Measurements from ENCODE around the gene PLPP4. TPM values are rescaled to one million over a fixed set of nuclear protein-coding genes. Genes with fewer than 3 reads are reported as not detected.

Gene PLPP4
- total and polyA plus RNA-seq, 10 of the 15 experiments (the other 5 are each of a cell fraction or from before 2014, with no cell fraction given): 0.08 to 3.1 (median 0.26) TPM; not detected in 3

DNA sequence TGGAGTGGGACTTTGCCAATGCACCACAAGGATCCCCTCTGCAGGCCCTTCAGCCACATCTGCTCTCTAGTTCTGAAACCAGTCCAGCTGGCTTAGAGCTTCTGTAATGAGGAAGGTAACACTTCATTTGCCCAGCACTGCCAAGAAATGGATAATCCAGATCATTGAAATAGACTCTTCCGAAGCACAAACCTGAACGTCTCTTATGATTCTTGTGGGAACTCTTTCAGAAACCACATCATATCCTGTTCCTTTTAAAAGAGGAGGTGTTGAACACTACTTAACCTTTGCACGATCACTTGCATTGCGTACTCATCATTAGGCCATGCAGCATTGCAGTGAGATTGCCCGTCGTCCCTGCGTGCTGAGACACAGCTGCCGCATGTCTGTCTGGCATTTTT lies 25.8 kb upstream of the PLPP4 start:
- Histone ChIP-seq H3K36me3 (ENCODE audit: control insufficient read depth in 2 of 2, insufficient read depth in 2 of 2, low read length in 1 of 2) (no peaks in the 10 kb centered on the region), H3K4me1 (ENCODE audit: control insufficient read depth, insufficient read depth, low read length) (no peaks in the 10 kb centered on the region), H3K79me2 (ENCODE audit: control insufficient read depth, insufficient read depth, low read length) (no peaks in the 10 kb centered on the region), H3K9ac (ENCODE audit: control insufficient read depth, insufficient read depth, low read length) (no peak overlapping the region), H3K27me3 (replicated peaks in 1 of 2; ENCODE audit: control insufficient read depth in 2 of 2, insufficient read depth in 2 of 2, low read length in 1 of 2) (peaks cover 0 to 3% of the 10 kb centered on the region in 2 experiments; a peak in 1 of 4 replicates), H3K4me2 (ENCODE audit: control insufficient read depth, insufficient read depth) (no peak overlapping the region), H2AFZ (ENCODE audit: control insufficient read depth, low read depth, low read length) (no peak overlapping the region), H4K20me1 (ENCODE audit: control insufficient read depth, insufficient read depth) (no peaks in the 10 kb centered on the region), H3K4me3 (no peak overlapping the region), H3K9me3 (replicated peaks; ENCODE audit: control insufficient read depth, insufficient read depth, low read length) (no peaks in the 10 kb centered on the region), H3K27ac (ENCODE audit: control insufficient read depth, insufficient read depth) (no peak overlapping the region)
- intact Hi-C loops (cut with micrococcal nuclease; ENCODE audit: unreplicated experiment): no loop called here
- RAD21 ChIA-PET (ENCODE audit: unreplicated experiment): no interaction called here
- CTCF ChIA-PET: interaction anchor here (1.6 kb wide), 1 partner anchor 8 kb away, joined by 4 read pairs; no protein-coding TSS in a partner anchor
- in situ Hi-C loops (cut with MboI): no loop called here
- no peak for FAIRE-seq
- no TSS peak for BruUV-seq (replicated peaks)
- no peak for ATAC-seq
- DNase-seq (ENCODE audit: low read depth, low spot score): no peak
- SMC1A ChIA-PET (ENCODE audit: uncharacterized antibody, unreplicated experiment): no interaction called here
- POLR2A ChIA-PET: no interaction called here
- TF ChIP-seq CEBPB (IDR thresholded peaks at IDR 0.05; ENCODE audit: borderline replicate concordance in 1 of 2, low read depth in 2 of 2, low read length in 2 of 2) (no peak), HCFC1 (IDR thresholded peaks at IDR 0.05; ENCODE audit: low read length) (no peak), STAT1 (conservative IDR thresholded peaks at IDR 0.05) (no peak), KDM1A (IDR thresholded peaks at IDR 0.05; ENCODE audit: borderline replicate concordance) (no peak)
- TF ChIP-seq, protein P1, sequence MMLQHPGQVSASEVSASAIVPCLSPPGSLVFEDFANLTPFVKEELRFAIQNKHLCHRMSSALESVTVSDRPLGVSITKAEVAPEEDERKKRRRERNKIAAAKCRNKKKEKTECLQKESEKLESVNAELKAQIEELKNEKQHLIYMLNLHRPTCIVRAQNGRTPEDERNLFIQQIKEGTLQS (IDR thresholded peaks at IDR 0.05; ENCODE audit: borderline replicate concordance, extremely low read depth, low read depth, low read length): no peak
- WGBS (ENCODE audit: insufficient coverage, insufficient replicate concordance, low lambda C conversion rate, missing lambda C conversion rate): 68% methylated on average over 8 of the region's 8 CpGs

DNA sequence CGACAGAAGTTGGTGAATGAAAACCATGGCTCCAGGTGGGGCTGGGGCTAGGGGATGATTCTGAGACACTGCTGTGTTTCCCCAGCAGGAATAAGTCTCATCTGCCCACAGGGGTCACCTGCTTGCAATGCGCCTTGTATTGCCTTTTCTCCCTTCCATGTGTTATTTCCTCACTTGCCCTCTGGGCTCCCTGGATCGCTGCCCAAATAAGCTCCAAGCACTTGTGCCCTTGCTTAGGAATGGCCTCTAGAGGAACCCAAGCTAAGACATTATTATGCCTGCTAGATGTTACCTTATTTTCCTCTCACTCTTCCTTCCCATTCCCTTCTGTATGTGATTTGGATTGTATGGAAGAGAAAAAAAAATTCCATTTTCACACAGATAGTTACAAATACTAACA lies 24.8 kb upstream of the PLPP4 start:
- Histone ChIP-seq H3K27me3 (replicated peaks in 1 of 2; ENCODE audit: control insufficient read depth in 2 of 2, insufficient read depth in 2 of 2, low read length in 1 of 2) (peaks cover 0 to 3% of the 10 kb centered on the region in 2 experiments; a peak in 1 of 4 replicates), H3K79me2 (ENCODE audit: control insufficient read depth, insufficient read depth, low read length) (no peaks in the 10 kb centered on the region), H3K27ac (ENCODE audit: control insufficient read depth, insufficient read depth) (no peak overlapping the region), H2AFZ (ENCODE audit: control insufficient read depth, low read depth, low read length) (no peak overlapping the region), H3K4me1 (ENCODE audit: control insufficient read depth, insufficient read depth, low read length) (no peaks in the 10 kb centered on the region), H3K36me3 (ENCODE audit: control insufficient read depth in 2 of 2, insufficient read depth in 2 of 2, low read length in 1 of 2) (no peaks in the 10 kb centered on the region), H3K9ac (ENCODE audit: control insufficient read depth, insufficient read depth, low read length) (no peak overlapping the region), H3K4me2 (ENCODE audit: control insufficient read depth, insufficient read depth) (no peak overlapping the region), H4K20me1 (ENCODE audit: control insufficient read depth, insufficient read depth) (no peaks in the 10 kb centered on the region), H3K9me3 (replicated peaks; ENCODE audit: control insufficient read depth, insufficient read depth, low read length) (no peaks in the 10 kb centered on the region; the same call in 2 of the 3 replicates), H3K4me3 (no peak overlapping the region)
- BruUV-seq (replicated peaks): no TSS peak
- in situ Hi-C loops (cut with MboI) (no loop called here), intact Hi-C loops (cut with micrococcal nuclease; ENCODE audit: unreplicated experiment) (no loop called here)
- ChIA-PET SMC1A (ENCODE audit: uncharacterized antibody, unreplicated experiment) (no interaction called here), RAD21 (ENCODE audit: unreplicated experiment) (no interaction called here), POLR2A (no interaction called here), CTCF (interaction anchor here (1.6 kb wide), 1 partner anchor 9 kb away, joined by 4 read pairs; no protein-coding TSS in a partner anchor)
- DNase-seq (ENCODE audit: low read depth, low spot score) (no peak), ATAC-seq (no peak), FAIRE-seq (no peak)
- 13% methylated on average over 3 of the region's 3 CpGs for WGBS (ENCODE audit: insufficient coverage, insufficient replicate concordance, low lambda C conversion rate, missing lambda C conversion rate)
- TF ChIP-seq POLR2A (IDR thresholded peaks at IDR 0.05; ENCODE audit: low read depth, low read length): no peak
- TF ChIP-seq FOXM1 (IDR thresholded peaks at IDR 0.05; ENCODE audit: low read depth, low read length): no peak
- TF ChIP-seq RB1 (IDR thresholded peaks at IDR 0.05; ENCODE audit: borderline replicate concordance): no peak
- TF ChIP-seq ZBED1 (IDR thresholded peaks at IDR 0.05; ENCODE audit: borderline replicate concordance): no peak
- TF ChIP-seq MTA3 (IDR thresholded peaks at IDR 0.05; ENCODE audit: borderline replicate concordance, low read length): no peak
- no peak for TF ChIP-seq PAX5 (IDR thresholded peaks at IDR 0.05; ENCODE audit: borderline replicate concordance, low read depth, low read length)
- no peak for TF ChIP-seq E4F1 (IDR thresholded peaks at IDR 0.05; ENCODE audit: borderline replicate concordance, partially characterized antibody)
- no peak for TF ChIP-seq SRF (IDR thresholded peaks at IDR 0.05; ENCODE audit: low read depth in 2 of 2, low read length in 2 of 2)
- TF ChIP-seq SIN3A (IDR thresholded peaks at IDR 0.05; ENCODE audit: low read depth, low read length): no peak
- TF ChIP-seq, protein P2, sequence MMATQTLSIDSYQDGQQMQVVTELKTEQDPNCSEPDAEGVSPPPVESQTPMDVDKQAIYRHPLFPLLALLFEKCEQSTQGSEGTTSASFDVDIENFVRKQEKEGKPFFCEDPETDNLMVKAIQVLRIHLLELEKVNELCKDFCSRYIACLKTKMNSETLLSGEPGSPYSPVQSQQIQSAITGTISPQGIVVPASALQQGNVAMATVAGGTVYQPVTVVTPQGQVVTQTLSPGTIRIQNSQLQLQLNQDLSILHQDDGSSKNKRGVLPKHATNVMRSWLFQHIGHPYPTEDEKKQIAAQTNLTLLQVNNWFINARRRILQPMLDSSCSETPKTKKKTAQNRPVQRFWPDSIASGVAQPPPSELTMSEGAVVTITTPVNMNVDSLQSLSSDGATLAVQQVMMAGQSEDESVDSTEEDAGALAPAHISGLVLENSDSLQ (IDR thresholded peaks at IDR 0.05): no peak
- no peak for TF ChIP-seq CHD4 (IDR thresholded peaks at IDR 0.05)
- no peak for TF ChIP-seq TBL1XR1 (IDR thresholded peaks at IDR 0.05; ENCODE audit: low read depth, low read length)

All from GM12878 (cell line).